GM21515 (cell line): ENCODE data around the gene CCDC167.
A peak's percentile ranks its signal among the peaks of the same experiment; 100 is the strongest.

Experiments used
- ATAC-seq: cut with Tn5 transposase; IDR thresholded peaks from one replicate; pipeline ENCODE4 v1.9.1; 2021; ENCODE audit not compliant: unreplicated experiment

Gene CCDC167

GRCh38 chr6:37499433-37500293 lies at the start of gene CCDC167:
CCDC167 (minus strand) TSS chr6:37499893; CDS start chr6:37499863, 30 bp downstream.
- peak; percentile 84 for ATAC-seq

GRCh38 chr6:37549154-37549553 lies 49.5 kb upstream of the CCDC167 start:
- no peak for ATAC-seq

DNA sequence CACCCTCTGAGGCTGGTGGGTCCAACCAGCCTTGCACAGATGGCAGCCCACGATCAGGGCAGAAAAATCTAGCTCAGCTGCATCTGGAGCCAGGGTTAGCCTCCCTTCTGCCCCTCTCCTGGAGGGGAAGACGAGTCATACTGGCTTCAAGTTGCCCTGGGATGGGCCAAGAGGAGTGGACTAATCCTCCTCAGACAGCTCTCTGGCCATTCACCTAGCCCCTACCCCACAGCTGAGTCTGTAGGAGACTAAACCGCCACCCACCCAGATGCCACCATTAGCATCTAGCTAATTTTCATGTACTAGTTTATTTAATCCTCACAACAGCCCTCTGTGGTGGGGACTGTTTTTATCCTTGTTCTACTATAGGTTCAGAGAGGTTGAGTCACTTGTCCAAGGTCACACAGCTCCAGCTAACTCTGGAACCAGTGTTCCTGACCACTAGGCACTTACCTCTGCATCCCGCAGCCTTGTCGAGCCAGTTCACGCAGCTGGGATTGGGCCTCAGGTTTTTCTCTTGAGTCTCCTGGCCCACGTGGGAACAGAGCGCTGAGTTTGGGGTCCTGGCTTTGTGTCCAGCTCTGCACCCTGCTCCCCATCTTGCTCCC lies 48.5 kb upstream of the CCDC167 start:
- ATAC-seq, result no peak

DNA sequence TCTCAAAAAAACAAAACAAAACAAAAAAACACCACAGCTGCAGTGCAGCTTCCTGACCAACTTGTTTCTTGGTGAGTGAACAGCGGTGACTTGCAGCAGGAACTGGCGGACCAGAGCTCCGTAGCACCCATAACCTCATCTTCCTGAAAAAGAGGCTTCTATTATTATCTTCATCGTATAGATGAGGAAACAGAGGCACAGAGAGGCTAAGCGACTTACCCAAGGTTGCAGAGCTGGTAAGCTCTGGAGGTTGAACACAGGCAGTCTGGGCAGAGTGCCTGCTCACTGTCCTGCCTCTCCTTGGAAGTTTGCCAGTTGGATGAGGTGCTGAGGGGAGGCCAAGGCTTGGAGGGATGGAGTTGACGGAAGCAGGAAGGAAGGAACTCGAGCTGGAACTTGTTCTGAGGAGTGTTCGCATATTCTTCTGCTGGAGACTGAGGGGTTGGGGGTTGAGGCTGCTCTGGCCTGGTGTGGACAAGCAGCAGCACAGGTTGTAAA lies 47.9 kb upstream of the CCDC167 start:
- no peak for ATAC-seq

DNA sequence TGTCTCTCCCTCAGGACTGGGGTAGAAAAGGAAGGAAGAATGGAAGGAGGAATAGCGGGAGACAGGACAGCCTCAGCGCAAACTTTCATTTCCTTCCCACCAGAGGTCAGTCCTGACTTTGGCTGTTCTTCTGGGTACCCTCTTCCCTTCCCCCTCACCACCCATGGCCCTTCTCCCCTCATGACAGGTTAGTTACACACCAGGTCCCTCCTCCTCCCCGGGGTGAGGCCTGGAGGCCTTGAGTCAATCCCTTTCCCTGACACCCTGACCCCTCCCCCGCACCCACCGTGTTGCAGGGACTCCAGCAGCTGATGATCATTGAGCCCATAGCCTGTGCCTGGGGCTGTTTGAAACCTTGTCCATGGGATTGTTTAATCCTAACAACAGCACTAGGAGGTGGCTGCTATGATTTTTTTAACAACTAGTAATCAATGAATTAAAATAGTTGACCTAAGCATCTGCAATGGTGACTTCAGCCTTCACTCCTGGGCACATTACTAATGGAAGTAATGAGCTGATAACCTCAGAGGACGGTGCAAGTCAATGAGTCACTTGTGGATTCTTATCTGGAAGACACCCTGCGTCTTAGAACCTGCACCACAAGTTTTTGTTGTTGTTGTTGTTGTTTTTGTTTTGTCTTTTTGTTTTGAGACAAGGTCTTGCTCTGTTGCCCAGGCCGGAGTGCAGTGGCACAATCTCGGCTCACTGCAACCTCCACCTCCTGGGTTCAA lies 46.6 kb upstream of the CCDC167 start:
- ATAC-seq, result no peak

- ATAC-seq, result no peak
Measured at GRCh38 chr6:37544530-37544929, 44.8 kb upstream of the CCDC167 start.

DNA sequence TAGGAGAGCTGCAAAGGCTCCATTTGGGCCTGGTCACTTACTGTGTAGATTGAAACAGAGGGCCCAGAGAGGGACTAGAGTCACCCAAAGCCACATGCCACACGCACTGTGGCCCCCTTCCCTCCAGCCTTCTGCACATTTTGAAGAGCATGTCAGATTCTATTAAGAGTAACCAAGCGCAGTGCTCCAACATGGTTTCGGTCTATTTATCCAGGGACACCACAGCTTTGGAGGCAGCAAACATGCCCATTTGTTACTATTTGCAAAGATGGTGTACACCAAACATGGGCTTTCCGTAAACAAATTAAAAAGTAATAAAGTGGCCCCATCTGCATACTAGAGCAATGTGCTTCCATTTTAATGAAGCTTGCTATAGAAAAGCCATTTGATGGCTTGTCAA lies 43.7 kb upstream of the CCDC167 start:
- ATAC-seq, result no peak

DNA sequence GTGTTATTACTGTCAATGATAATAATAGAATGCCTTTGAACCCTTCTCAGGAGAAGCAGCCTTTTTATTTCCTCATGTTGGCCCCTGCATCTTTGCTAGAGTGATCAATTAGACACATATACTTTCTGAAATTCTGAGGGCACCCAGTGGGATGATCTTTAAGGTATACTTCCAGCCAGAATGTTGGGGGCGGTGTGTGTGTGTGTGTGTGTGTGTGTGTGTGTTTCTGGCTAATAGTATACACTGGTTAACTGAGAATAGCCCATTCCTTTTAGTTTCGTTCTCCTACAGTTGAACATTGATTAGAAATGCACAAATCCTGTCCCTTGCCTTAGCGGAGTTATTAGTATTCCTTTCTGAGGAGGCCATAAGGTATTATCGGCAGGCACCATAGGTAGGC lies 41.7 kb upstream of the CCDC167 start:
- no peak for ATAC-seq

GRCh38 chr6:37540390-37540789 lies 40.7 kb upstream of the CCDC167 start:
- ATAC-seq, result no peak

- ATAC-seq, result no peak
Measured at GRCh38 chr6:37540029-37540352, 40.3 kb upstream of the CCDC167 start.

DNA sequence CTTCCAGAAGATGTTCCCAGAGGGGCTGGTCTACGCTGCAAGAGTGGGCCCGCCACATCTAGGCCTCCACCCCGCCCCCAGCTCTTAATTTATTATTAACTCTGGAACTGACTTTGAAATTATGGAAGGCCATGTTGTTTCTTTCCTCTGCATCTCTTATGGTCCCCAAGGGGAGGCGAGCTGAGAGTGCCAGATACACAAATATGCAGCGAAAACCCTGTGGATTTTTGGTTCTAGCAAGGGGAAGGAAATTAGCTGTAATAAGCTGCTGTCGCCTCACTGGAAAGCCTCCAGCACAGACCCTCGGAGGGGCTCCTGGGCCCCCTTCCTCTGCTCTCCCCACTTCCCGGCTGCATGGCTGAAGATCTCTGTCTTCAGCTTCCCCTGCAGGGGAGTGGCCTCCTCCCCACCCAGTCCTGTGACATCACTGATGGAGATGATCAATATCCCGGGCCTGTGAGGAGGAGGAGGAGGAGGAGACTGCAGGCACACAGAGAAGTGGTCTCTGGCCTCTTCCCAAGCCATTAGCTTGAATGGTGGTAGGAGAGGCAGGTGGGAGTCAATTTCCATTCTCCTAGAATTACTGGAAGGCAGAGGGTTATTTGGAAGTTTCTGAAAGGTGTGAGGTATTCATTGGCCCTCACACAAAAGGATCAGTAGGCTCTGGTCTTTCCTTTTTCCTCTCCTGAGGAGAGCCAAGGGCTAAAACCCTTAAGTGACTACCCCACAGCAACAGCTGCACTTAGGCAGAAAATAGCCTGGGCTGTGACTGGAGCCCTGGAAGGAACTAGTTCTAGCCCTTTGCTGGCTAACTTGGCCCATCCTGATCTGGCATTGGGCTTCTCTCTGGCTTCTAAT lies 39.7 kb upstream of the CCDC167 start:
- ATAC-seq, result no peak

GRCh38 chr6:37538107-37538506 lies 38.4 kb upstream of the CCDC167 start:
- no peak for ATAC-seq

GRCh38 chr6:37537548-37537947 lies 37.9 kb upstream of the CCDC167 start:
- no peak for ATAC-seq

GRCh38 chr6:37536491-37537190 lies 36.9 kb upstream of the CCDC167 start:
- no peak for ATAC-seq

GRCh38 chr6:37535759-37536490 lies 36.2 kb upstream of the CCDC167 start:
- ATAC-seq, result no peak

DNA sequence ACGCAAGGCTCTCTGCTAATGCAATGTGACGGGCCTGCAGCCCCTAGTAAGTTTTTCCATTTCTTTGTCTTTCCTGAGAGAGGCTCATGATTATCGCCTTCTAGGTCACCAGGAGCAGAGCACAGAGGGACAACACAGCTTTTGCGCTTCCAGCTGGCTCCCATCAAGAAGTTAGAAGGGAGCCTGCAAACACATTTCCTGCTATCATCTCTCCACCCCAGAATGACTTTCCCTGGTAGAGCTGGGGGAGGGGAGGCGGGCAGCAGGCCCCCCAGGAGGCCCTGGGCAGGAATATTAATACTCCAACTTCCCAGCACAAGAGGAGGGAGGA lies 35.7 kb upstream of the CCDC167 start:
- no peak for ATAC-seq

DNA sequence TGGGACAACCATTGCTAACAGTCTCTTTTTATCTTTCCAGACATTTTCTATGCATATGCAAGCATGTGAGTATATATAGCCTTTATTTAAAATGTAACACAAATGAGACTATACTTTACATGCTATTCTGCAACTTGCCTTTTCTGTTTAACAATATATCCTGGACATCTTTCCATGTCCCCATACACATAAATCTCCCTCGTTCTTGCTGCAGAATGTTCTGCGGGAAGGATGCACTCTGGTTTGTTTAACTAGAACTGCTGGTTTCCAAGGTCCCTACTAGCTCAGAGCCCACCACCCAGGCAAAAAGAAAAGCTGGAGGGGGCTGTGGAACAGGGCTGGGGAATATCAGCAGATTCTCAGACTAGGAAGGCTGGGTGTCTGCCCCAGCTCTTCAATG lies 35.2 kb upstream of the CCDC167 start:
- ATAC-seq, result no peak

DNA sequence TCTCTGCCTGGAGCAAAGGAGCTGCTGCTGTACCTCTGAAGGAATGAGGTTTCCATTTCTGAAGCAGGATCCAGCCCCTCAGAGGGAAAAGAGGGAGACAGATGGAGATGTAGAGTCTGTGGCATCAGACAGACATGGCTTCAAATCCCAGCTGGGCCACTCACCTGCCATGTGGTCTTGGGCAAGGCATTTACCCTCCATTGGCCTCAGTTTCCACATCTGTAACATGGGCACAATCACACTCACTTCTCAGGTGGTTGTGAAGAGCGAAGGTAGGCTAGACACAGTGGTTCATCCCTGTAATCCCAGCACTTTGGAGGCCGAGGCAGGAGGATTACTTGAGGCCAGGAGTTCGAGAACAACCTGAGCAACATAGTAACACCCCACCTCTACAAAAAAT lies 32.4 kb upstream of the CCDC167 start:
- no peak for ATAC-seq

DNA sequence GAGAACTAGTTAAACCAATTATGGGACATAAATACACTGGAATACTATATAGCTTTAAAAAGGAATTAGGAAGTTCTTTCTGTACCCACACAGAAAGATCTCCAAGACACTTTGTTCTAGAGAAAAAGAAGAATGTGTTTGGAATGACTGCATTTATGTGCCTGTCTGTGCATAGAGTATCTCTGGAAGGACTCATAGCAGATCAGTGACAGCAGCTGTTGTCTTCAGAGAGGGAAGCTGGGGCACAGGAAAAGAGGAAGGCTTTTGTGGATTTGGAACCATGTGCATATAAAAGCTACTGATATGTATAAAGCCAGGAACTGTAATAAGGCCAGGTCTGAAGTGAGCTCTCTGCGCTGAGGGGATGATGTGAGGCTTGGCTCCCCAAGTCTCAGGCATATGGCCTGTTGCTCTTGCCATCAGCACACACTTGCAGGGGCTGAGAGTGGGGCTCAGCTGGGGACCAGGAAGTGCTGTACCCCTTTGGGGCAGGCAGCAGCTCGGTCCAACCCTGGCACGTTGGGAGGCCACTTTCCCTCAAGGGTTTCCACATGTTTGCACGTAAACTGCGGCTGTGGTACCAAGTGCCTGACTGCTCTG lies 31.8 kb upstream of the CCDC167 start:
- ATAC-seq, result no peak
